HFF-Myc (cell line): ENCODE data around the gene RNF213.
"Not testable (repeated sequence)": the region's sequence is repeated elsewhere in the genome, so short reads cannot be mapped to it uniquely, and the experiment has no call there.

ENCODE experiments used
- DNase-seq: peaks from one replicate; pipeline ENCODE4 v3.0.0-alpha.2; 2011; ENCODE audit warnings: low read depth; ENCODE audit errors: extremely low read depth
- H3K4me3 ChIP-seq: replicated peaks from 2 replicates; pipeline ENCODE4 v1.5.1; 2011; ENCODE audit warnings: low read depth, mild to moderate bottlenecking, control low read depth, low read length
- CTCF ChIP-seq: IDR thresholded peaks from 2 replicates; pipeline ENCODE4 v1.5.1; 2012; ENCODE audit warnings: mild to moderate bottlenecking, low read depth, low read length, control low read depth; ENCODE audit errors: missing control alignments

RNF213 gene

GRCh38 chr17:80232438-80232837 lies 28.2 kb upstream of the RNF213 start:
- H3K4me3 ChIP-seq: no peak overlapping the region
- TF ChIP-seq CTCF: no peak
- no peak for DNase-seq

- no peak for DNase-seq
- H3K4me3 ChIP-seq: no peak overlapping the region
- TF ChIP-seq CTCF: no peak
These were observed 27.4 kb upstream of the RNF213 start for GRCh38 chr17:80233202-80233601.

GRCh38 chr17:80236911-80237310 lies 23.7 kb upstream of the RNF213 start:
- DNase-seq: no peak
- H3K4me3 ChIP-seq: no peak overlapping the region
- TF ChIP-seq CTCF: no peak

- DNase-seq: no peak
- TF ChIP-seq CTCF: no peak
- H3K4me3 ChIP-seq: no peak overlapping the region
These were observed 23.3 kb upstream of the RNF213 start for GRCh38 chr17:80237386-80237785.

GRCh38 chr17:80242505-80242904 lies 18.1 kb upstream of the RNF213 start:
- TF ChIP-seq CTCF: no peak
- DNase-seq: no peak
- H3K4me3 ChIP-seq: no peak overlapping the region

- H3K4me3 ChIP-seq: no peak overlapping the region
- no peak for DNase-seq
- TF ChIP-seq CTCF: no peak
These were observed 16.9 kb upstream of the RNF213 start for GRCh38 chr17:80243526-80244433.

- not testable (repeated sequence) for H3K4me3 ChIP-seq, DNase-seq
These were observed 16.2 kb upstream of the RNF213 start for GRCh38 chr17:80244448-80244847.
